Activated T-cell treated with anti-CD3 and anti-CD28 coated beads, Interleukin-2, amount 50 U/mL, for 24 hours (primary cell): ENCODE data around the gene HPS4.
"Not testable (repeated sequence)": the region's sequence is repeated elsewhere in the genome, so short reads cannot be mapped to it uniquely, and the experiment has no call there.

ENCODE experiments used
- DNase-seq: peaks from one replicate; pipeline ENCODE4 v3.0.0-alpha.2; 2020
- H3K27ac Mint-ChIP-seq: 2 replicates; pipeline ENCODE4 v1.8.0; 2020; ENCODE audit warnings: mild to moderate bottlenecking, mixed read lengths
- H3K27me3 Mint-ChIP-seq: 2 replicates; pipeline ENCODE4 v1.8.0; 2020; ENCODE audit warnings: mixed read lengths
- H3K36me3 Mint-ChIP-seq: 2 replicates; pipeline ENCODE4 v1.8.0; 2020; ENCODE audit warnings: low read depth, mixed read lengths
- H3K4me1 Mint-ChIP-seq: 2 replicates; pipeline ENCODE4 v1.8.0; 2020; ENCODE audit warnings: low read depth, mixed read lengths
- H3K4me3 Mint-ChIP-seq: 2 replicates; pipeline ENCODE4 v1.8.0; 2020; ENCODE audit warnings: mild to moderate bottlenecking, moderate library complexity, mixed read lengths
- H3K9me3 Mint-ChIP-seq: 2 replicates; pipeline ENCODE4 v1.8.0; 2020; ENCODE audit warnings: mixed read lengths

Gene HPS4

DNA sequence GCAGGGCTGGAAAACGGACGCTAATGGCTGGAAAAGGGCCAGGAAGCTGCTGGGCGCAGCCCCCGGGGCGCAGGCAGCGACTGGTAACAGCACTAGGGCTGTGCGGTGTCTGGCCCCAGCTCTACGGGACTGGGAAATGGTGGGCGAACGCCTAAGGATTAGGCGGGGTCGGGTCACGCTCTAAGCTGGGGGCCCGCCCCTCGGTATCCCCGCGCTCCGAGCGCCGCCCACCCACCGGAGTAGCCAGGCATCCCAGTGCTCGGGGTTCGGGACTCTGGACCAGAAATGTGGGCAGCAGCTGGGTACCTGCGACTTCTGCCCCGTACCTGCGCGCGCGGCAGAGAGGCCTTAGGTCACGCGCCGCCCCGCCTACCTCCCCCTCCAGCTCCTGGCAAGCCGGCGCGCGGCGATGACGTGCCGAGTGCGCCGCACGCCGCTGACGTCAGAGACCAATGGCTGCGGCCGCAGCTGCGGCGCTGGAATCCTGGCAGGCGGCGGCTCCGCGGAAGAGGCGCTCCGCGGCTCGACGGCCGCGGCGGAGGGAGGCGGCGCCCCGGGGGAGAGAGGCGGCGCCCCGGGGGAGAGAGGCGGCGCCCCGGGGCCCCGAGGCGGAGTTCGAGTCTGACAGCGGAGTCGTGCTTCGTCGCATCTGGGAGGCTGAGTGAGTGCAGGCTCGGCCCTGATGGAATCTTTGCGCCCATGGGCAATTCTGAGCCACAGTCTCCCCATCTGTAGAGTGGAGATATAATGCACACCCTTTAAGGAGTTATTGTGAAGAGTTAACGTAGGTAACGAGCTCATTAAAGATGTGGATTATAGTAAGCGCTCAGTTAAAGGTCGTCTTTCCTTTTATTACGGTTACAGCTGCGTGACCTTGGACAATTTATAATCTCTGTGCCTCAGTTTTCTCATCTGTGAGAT lies at the start of gene HPS4, which contains the start of gene SRRD:
Gene HPS4 (minus strand): TSS at position 345 of the 921 bp plus-strand sequence. CDS start 2,021 bp downstream, outside the sequence.
Gene SRRD (plus strand): TSS at position 439 of the 921 bp plus-strand sequence. CDS start 14 bp downstream, at position 453.
- Mint-ChIP-seq H3K9me3 (no peaks in the 10 kb centered on the region), H3K4me1 (peaks cover 68% of the 10 kb centered on the region), H3K36me3 (peaks cover 67% of the 10 kb centered on the region), H3K4me3 (peak within 1 kb of the TSS; percentile 96), H3K27ac (peak within 1 kb of the TSS; percentile 98), H3K27me3 (no peaks in the 10 kb centered on the region)
- DNase-seq, result peak; percentile 97

DNA sequence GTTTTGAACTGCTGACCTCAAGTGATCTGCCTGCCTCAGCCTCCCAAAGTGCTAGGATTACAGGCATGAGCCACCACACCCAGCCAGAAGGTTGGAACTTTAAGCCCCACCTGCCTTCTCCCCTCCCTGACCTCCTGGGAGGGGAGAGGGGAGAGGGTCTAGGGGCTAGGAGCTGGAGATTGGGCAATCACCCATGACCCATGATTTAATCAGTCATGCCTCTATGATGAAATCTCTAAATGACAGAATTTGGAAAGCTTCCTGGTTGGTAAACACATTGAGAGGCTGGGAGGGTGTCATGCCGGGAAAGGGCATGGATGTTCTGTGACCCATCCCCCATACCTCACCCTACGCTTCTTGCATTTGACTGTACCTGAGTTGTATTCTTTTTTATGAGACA lies 45.8 kb upstream of the HPS4 start:
- DNase-seq, result no peak
- Mint-ChIP-seq H3K9me3 (no peaks in the 10 kb centered on the region), H3K4me3 (no peak overlapping the region), H3K36me3 (peaks cover 86% of the 10 kb centered on the region), H3K27ac (no peak overlapping the region), H3K4me1 (peaks cover 15% of the 10 kb centered on the region), H3K27me3 (no peaks in the 10 kb centered on the region)

DNA sequence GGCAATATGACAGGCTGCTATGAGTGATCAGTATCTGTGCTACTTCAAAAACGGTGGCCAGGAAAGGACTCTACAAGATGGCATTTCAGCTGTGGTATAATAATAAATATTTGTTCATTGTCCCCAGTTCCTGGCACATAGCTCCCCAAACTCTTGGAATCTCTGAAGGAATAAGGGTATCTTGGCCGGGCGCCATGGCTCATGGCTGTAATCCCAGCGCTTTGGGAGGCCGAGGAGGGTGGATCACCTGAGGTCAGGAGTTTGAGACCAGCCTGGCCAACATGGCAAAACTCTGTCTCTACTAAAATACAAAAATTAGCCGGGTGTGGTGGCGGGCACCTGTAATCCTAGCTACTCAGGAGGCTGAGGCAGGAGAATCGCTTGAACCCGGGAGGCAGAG lies 44.9 kb upstream of the HPS4 start:
- not testable (repeated sequence) for DNase-seq, H3K27ac Mint-ChIP-seq, H3K27me3 Mint-ChIP-seq, H3K4me3 Mint-ChIP-seq, H3K9me3 Mint-ChIP-seq
- H3K36me3 Mint-ChIP-seq, result peaks cover 90% of the 10 kb centered on the region
- peaks cover 11% of the 10 kb centered on the region for H3K4me1 Mint-ChIP-seq

DNA sequence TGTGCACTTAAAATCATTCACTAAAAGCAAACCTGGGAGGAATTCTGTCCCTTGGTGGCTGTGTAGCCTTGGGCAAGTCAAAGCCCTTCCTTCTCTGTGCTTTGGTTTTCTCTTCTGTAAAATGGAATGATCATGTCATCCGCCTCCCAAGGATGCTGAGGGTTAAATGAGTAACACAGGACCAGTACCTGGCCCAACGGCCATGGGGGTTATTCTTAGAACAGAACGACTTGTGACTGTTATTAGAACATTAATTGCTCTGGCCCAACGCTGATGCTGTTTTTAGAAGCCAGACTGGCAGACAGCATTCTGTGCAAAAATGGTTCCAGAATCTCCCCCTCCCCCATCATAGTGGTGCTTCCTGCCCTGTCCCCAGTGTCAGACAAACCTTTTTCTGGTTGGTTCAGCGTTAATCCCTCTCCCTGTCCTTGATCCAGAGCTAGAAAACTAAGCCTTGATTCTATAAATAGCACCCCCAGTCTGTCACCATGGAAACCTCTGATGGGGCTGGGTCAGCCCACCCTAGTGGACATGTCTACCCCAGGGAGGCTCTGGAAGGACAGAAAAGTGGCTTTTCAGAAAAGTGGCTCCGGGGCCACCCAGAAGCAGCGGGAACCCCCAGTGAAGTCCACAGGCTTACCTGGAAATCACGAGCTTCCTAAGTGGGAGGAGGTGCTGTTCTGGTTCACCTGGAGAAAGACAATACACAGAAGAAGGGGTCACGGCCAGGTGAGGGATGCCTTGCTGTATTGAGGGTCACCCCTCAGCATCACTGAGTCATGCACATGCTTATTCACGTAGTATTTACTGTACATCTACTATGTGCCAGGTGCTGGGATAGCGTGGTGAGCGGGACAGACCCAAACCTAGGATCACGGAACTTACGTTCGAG lies 44.2 kb upstream of the HPS4 start:
- H3K4me1 Mint-ChIP-seq, result peaks cover 6% of the 10 kb centered on the region
- DNase-seq, result no peak
- peak overlapping the region; percentile 31 for H3K27ac Mint-ChIP-seq
- H3K4me3 Mint-ChIP-seq, result no peak overlapping the region
- no peaks in the 10 kb centered on the region for H3K27me3 Mint-ChIP-seq
- no peaks in the 10 kb centered on the region for H3K9me3 Mint-ChIP-seq
- peaks cover 86% of the 10 kb centered on the region for H3K36me3 Mint-ChIP-seq

DNA sequence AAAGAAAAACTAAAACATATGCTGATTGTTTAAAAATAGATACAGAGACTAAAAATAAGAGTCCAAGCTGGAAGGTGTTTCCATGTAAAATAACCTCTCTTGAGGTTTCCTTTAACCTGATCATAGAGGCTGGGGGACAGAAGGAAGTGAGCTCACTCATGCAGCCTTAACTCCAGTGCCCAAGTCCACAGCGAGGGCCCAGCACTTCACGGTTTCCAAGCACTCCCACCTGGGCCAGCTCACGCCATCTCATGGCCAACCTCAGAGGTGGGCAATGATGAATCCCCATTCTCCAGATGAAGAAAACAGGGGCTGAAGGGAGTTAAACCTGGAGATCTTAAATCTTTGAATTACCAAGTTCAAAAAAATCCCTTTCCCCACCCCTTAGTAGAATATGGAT lies 43.6 kb upstream of the HPS4 start:
- Mint-ChIP-seq H3K4me3 (no peak overlapping the region), H3K4me1 (no peaks in the 10 kb centered on the region), H3K27ac (peak overlapping the region; percentile 40), H3K9me3 (no peaks in the 10 kb centered on the region), H3K27me3 (no peaks in the 10 kb centered on the region), H3K36me3 (peaks cover 82% of the 10 kb centered on the region)
- DNase-seq, result no peak

DNA sequence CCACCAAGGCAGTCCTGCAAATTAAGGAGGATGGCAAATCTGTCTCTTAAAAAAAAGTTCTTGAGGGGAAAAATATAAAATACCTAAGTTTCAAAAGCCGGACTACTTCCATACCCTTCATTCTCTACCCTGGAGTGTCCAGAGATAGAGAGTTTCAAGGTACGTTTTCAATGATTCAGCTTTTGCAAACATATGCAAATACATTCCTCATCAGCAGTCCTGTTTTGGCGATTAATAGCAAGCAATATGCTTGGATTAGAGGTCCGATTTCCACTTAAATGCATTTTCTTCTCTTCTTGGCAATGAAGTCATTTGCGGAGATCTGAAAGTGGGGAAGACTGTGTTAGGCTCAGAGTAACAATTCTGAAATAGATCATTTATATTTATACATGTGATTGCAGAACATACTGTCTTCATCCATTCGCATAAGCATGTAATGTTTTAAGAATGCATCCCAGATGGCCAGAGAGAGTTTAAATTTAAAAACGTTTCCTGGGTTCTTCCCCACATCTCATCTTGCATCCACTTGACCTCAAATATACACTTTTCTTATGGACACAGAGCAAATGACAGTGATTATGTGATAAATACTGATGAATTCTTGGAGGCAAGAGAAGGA lies 42.5 kb upstream of the HPS4 start:
- no peak overlapping the region for H3K4me3 Mint-ChIP-seq
- no peaks in the 10 kb centered on the region for H3K9me3 Mint-ChIP-seq
- peaks cover 71% of the 10 kb centered on the region for H3K36me3 Mint-ChIP-seq
- H3K27ac Mint-ChIP-seq, result no peak overlapping the region
- H3K4me1 Mint-ChIP-seq, result no peaks in the 10 kb centered on the region
- H3K27me3 Mint-ChIP-seq, result no peaks in the 10 kb centered on the region
- no peak for DNase-seq

DNA sequence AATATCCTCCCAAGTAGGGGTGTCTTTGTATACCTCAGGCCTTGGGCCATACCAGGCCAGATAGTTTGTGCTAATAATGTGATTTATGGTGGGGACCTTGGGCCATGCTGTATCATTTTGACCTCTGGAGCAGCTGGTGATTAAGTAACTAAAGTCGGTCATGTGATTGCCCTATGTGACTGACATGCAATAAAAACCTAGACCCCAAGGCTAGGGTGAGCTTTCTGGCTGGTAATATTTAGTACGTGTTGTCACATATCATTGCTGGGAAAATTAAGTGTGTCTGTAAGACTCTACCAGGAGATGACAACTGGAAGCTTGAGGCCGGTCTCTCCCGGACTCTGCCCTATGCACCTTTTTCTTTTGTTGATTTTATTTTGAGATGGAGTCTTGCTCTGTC lies 41.3 kb upstream of the HPS4 start:
- Mint-ChIP-seq H3K36me3 (peaks cover 62% of the 10 kb centered on the region), H3K27ac (peak overlapping the region; percentile 44)

DNA sequence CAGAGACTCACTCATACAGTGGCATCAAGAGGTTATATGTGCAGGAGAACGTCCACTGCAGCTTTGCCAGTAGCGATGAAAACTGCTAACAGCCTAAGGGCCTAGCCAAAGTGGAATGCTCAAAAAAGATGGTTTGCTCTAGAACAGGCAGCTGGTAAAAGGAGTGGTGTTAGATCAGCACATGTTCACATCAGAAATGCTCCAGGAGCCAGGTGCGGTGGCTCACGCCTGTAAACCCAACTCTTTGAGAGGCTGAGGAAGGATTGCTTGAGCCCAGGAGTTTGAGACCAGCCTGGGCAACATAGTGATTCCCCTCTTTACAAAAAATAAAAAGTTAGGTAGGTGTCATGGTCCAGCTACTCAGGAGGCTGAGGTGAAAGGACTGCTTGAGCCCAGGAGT lies 39.0 kb upstream of the HPS4 start:
- Mint-ChIP-seq H3K27me3 (no peaks in the 10 kb centered on the region), H3K4me3 (no peak overlapping the region), H3K36me3 (peaks cover 42% of the 10 kb centered on the region), H3K9me3 (no peaks in the 10 kb centered on the region), H3K27ac (no peak overlapping the region), H3K4me1 (no peaks in the 10 kb centered on the region)
- DNase-seq, result no peak

More for the DNA sequence above, 41.3 kb upstream of the HPS4 start:
- Mint-ChIP-seq H3K4me1 (no peaks in the 10 kb centered on the region), H3K9me3 (no peaks in the 10 kb centered on the region), H3K4me3 (no peak overlapping the region), H3K27me3 (no peaks in the 10 kb centered on the region)
- DNase-seq, result no peak

DNA sequence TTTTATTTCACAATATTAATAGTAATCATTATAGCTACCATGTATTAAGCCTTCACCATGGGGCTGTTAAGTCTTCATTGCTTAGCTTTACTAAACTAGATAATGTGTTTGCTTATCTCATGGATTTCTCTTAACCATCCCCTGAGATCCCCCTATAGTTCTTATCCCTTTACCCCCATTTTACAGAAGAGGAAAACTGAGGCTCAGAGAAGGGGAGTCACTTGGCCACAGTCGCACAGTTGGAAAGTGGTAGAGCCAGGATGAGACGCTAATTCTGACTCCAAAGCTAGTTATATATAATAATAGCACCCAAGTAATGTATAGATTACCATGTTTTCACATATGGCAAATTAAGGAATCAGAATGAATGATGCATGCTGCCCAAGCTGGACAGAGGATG lies 38.4 kb upstream of the HPS4 start:
- Mint-ChIP-seq H3K4me3 (no peak overlapping the region), H3K27ac (no peak overlapping the region), H3K27me3 (no peaks in the 10 kb centered on the region), H3K36me3 (peaks cover 36% of the 10 kb centered on the region), H3K9me3 (no peaks in the 10 kb centered on the region), H3K4me1 (no peaks in the 10 kb centered on the region)
- no peak for DNase-seq

DNA sequence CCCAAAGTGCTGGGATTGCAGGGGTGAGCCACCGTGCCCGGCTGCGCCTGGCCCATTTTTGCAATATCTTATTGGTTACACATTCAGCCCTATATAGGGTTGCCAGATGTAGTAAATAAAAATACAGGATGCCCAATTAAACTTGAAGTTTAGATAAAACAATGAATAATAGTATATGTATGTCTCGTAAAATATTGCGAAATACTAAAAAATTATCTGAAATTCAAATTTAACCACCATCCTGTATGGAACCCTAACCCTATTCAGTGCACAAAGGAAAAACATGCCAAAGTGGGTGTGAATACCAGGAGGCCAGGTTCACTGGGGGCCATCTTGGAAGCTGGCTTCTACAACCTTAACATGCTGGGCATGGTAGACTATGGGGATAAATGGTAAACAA lies 33.8 kb upstream of the HPS4 start:
- H3K4me1 Mint-ChIP-seq, result peaks cover 14% of the 10 kb centered on the region
- DNase-seq, result no peak
- peaks cover 4% of the 10 kb centered on the region for H3K36me3 Mint-ChIP-seq
- H3K27ac Mint-ChIP-seq, result no peak overlapping the region
- H3K27me3 Mint-ChIP-seq, result no peaks in the 10 kb centered on the region
- no peaks in the 10 kb centered on the region for H3K9me3 Mint-ChIP-seq
- H3K4me3 Mint-ChIP-seq, result no peak overlapping the region

DNA sequence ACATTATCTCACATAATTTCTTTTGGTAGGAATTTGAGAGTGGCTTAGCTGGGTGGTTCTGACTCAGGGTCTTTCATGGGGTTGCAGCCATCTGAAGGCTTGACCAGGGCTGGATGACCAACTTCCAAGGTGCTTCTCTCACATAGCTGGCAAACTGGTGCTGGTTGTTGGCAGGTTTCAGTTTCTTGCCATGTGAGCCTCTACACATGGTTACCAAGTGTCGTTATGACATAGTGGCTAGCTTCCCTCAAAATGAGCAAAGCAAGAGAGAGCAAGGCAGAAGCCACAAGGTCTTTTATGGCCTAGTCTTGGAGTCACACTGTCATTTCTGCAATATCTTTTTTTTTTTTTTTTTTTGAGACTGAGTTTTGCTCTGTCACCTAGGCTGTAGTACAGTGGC lies 32.9 kb upstream of the HPS4 start:
- DNase-seq, result no peak
- peaks cover 17% of the 10 kb centered on the region for H3K4me1 Mint-ChIP-seq
- H3K36me3 Mint-ChIP-seq, result peaks cover 13% of the 10 kb centered on the region
- no peak overlapping the region for H3K27ac Mint-ChIP-seq
- H3K27me3 Mint-ChIP-seq, result no peaks in the 10 kb centered on the region
- H3K4me3 Mint-ChIP-seq, result no peak overlapping the region
- no peaks in the 10 kb centered on the region for H3K9me3 Mint-ChIP-seq

DNA sequence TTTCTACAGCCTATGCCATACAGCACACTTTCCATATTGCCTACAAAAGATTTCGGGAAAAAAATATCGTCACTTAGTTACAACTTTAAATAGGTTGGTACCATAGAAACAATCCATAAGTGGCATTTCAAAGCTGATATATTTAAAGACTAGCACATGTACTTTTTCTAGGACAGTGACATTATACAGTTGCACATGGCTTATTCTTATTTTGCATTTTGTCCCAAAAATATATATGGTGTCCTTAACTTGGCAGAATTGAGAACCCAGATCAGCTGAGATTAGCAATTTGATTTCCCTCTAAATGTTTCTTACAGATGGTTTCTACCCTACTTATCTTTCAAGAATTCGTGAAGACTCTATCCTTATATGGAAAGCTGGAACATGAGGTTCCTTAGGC lies 32.3 kb upstream of the HPS4 start:
- no peak for DNase-seq
- peaks cover 18% of the 10 kb centered on the region for H3K36me3 Mint-ChIP-seq
- no peak overlapping the region for H3K4me3 Mint-ChIP-seq
- no peaks in the 10 kb centered on the region for H3K9me3 Mint-ChIP-seq
- no peak overlapping the region for H3K27ac Mint-ChIP-seq
- H3K4me1 Mint-ChIP-seq, result peaks cover 23% of the 10 kb centered on the region
- no peaks in the 10 kb centered on the region for H3K27me3 Mint-ChIP-seq

DNA sequence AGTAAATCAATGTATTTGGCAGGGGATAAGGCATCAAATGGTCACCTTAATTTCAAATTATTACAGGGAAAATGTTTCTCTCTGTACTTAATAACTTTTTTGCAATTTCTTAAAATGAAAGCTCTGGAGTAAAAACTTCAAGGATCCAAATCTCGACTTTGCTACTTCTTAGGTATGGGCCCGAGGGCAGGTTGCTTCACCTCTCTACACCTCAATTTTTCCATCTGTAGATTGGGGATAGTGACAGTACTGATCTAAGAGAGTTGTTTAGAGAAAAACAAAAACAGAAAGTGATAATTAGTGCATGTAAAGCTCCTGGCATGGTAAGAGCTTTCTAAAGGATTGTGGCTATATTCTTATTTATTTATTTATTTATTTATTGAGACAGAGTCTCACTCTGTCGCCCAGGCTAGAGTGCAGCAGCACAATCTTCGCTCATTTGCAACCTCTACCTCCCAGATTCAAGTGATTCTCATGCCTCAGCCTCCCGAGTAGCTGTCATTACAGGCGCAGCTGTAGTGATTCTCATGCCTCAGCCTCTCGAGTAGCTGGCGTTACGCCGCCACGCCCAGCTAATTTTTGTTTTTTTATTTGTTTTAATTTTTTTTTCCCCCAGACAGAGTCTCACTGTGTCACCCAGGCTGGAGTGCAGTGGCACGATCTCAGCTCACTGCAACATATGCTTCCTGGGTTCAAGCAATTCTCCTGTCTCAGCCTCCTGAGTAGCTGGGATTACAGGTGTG lies 31.0 kb upstream of the HPS4 start:
- Mint-ChIP-seq H3K36me3 (peaks cover 30% of the 10 kb centered on the region), H3K4me3 (peak overlapping the region; percentile 100), H3K4me1 (peaks cover 32% of the 10 kb centered on the region), H3K27me3 (no peaks in the 10 kb centered on the region), H3K9me3 (no peaks in the 10 kb centered on the region), H3K27ac (no peak overlapping the region)
- no peak for DNase-seq

DNA sequence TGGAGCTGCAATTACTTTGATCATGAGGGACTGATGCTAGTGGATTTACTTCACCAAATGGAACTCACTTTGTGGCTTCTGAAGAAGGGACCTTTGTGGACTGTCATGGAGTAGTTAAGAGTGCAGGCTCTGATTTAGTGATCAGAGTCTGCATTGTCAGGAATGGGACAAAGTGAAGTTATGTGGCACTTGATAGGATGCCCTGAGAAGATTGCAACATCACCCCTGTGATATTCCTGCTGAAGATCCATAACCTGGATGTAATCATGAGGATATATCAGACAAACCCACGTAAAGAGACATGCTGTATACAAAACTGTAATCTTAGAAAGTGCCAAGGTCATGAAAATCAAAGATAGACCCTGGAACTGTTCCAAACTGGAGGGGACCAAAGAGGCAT lies 30.3 kb upstream of the HPS4 start:
- Mint-ChIP-seq H3K36me3 (peaks cover 38% of the 10 kb centered on the region), H3K4me3 (peak overlapping the region; percentile 100), H3K27me3 (no peaks in the 10 kb centered on the region), H3K9me3 (no peaks in the 10 kb centered on the region), H3K27ac (peak overlapping the region; percentile 98), H3K4me1 (peaks cover 35% of the 10 kb centered on the region)
- DNase-seq, result no peak
